ENCODE data around the gene ANTXR1.
A peak's percentile ranks its signal among the peaks of the same experiment; 100 is the strongest.

ANTXR1 gene

DNA sequence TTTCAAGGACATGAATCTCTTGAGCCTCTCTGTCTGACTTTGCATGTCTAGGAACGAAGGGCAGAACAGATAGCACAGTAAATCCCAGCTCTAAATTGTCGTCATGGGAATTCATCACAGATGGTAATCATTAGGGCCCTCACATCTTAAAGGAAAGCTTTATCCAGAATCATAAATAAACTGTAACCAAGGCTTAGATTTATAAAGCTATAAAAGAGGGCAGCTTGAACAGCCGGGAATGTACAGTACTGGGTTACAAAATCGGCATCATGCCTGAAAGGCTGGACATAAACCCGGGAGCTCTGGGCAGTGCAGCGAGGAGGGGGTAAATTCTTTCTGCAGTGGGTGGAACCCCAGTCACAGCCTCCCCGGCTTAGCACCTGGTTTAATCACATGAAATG lies 229.7 kb downstream of the ANTXR1 start:
- peak overlapping the region in 2 of 3 experiments; percentile 24 to 62 for H3K4me3 Mint-ChIP-seq
- peaks cover 2% of the 10 kb centered on the region for H3K9me3 Mint-ChIP-seq
- TF ChIP-seq, protein P1, sequence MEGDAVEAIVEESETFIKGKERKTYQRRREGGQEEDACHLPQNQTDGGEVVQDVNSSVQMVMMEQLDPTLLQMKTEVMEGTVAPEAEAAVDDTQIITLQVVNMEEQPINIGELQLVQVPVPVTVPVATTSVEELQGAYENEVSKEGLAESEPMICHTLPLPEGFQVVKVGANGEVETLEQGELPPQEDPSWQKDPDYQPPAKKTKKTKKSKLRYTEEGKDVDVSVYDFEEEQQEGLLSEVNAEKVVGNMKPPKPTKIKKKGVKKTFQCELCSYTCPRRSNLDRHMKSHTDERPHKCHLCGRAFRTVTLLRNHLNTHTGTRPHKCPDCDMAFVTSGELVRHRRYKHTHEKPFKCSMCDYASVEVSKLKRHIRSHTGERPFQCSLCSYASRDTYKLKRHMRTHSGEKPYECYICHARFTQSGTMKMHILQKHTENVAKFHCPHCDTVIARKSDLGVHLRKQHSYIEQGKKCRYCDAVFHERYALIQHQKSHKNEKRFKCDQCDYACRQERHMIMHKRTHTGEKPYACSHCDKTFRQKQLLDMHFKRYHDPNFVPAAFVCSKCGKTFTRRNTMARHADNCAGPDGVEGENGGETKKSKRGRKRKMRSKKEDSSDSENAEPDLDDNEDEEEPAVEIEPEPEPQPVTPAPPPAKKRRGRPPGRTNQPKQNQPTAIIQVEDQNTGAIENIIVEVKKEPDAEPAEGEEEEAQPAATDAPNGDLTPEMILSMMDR (IDR thresholded peaks at IDR 0.05; ENCODE audit: unreplicated experiment in 3 of 3) = no peak
- H3K27ac Mint-ChIP-seq = peak overlapping the region; percentile 93 to 95 (median 94)
- no peaks in the 10 kb centered on the region for H3K27me3 Mint-ChIP-seq (ENCODE audit: low read depth)
- H3K36me3 Mint-ChIP-seq (ENCODE audit: low read depth) = peaks cover 86% of the 10 kb centered on the region
- peaks cover 42% of the 10 kb centered on the region for H3K4me1 Mint-ChIP-seq

DNA sequence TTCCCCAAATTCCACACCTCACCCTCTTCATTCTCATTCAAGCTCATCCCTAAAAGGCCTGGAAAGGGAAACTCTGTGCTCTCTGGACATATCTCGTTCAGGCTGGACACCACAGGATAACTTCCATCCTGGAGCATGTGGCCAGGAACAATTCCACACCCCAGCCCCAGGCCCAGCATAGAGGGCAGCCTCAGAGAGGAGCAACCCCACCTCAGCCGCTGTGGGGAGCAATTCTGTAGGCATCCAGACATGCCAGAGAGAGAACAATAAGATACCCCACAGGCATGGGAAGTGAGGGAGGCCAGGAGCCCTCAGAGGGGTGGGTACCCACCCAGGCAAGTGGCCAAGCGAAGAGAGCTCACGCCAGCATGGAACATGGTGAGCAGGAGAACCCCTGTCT lies 230.7 kb downstream of the ANTXR1 start:
- Mint-ChIP-seq H3K36me3 (ENCODE audit: low read depth) (peaks cover 86% of the 10 kb centered on the region), H3K4me3 (no peak overlapping the region), H3K9me3 (peaks cover 2% of the 10 kb centered on the region), H3K4me1 (peaks cover 42% of the 10 kb centered on the region), H3K27me3 (ENCODE audit: low read depth) (no peaks in the 10 kb centered on the region), H3K27ac (peak overlapping the region; percentile 93 to 95 (median 94))
- TF ChIP-seq, protein P1 (IDR thresholded peaks at IDR 0.05; ENCODE audit: unreplicated experiment in 3 of 3) = no peak

DNA sequence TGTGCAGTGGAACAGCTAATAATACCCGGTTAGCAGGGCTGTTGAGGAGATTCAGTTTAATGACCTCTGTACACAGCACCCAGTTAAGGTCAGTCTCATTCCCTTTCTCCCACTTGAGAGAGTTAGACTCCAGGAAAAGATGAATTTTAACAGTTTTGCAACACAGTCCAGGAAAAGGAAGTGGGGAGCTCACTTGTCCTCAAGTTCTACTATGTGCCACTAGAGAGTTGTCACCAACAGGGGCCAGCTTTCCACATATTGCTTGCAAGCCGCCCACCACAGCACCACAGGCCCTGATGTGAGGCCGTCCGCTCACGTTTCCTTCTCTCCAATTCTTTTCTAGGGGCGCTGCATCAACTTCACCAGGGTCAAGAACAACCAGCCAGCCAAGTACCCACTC lies 231.9 kb downstream of the ANTXR1 start:
- TF ChIP-seq, protein P1 (IDR thresholded peaks at IDR 0.05; ENCODE audit: unreplicated experiment in 3 of 3) = no peak
- Mint-ChIP-seq H3K36me3 (ENCODE audit: low read depth) (peaks cover 75% of the 10 kb centered on the region), H3K27ac (peak overlapping the region in 1 of 3 experiments; percentile 94), H3K27me3 (ENCODE audit: low read depth) (no peaks in the 10 kb centered on the region), H3K9me3 (peaks cover 2% of the 10 kb centered on the region), H3K4me1 (peaks cover 42% of the 10 kb centered on the region), H3K4me3 (no peak overlapping the region)

DNA sequence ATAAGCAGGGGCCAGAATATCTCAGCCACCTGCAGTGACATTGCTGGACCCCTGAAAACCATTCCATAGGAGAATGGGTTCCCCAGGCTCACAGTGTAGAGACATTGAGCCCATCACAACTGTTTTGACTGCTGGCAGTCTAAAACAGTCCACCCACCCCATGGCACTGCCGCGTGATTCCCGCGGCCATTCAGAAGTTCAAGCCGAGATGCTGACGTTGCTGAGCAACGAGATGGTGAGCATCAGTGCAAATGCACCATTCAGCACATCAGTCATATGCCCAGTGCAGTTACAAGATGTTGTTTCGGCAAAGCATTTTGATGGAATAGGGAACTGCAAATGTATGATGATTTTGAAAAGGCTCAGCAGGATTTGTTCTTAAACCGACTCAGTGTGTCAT lies 234.6 kb downstream of the ANTXR1 start:
- TF ChIP-seq, protein P1 (IDR thresholded peaks at IDR 0.05; ENCODE audit: unreplicated experiment in 3 of 3) = no peak
- Mint-ChIP-seq H3K4me3 (no peak overlapping the region), H3K27ac (peak overlapping the region in 1 of 3 experiments; percentile 47), H3K27me3 (ENCODE audit: low read depth) (no peaks in the 10 kb centered on the region), H3K36me3 (ENCODE audit: low read depth) (peaks cover 54% of the 10 kb centered on the region), H3K4me1 (peaks cover 22% of the 10 kb centered on the region), H3K9me3 (no peaks in the 10 kb centered on the region)

DNA sequence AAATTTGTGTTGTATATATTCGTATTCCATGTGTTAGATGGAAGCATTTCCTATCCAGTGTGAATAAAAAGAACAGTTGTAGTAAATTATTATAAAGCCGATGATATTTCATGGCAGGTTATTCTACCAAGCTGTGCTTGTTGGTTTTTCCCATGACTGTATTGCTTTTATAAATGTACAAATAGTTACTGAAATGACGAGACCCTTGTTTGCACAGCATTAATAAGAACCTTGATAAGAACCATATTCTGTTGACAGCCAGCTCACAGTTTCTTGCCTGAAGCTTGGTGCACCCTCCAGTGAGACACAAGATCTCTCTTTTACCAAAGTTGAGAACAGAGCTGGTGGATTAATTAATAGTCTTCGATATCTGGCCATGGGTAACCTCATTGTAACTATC lies 235.3 kb downstream of the ANTXR1 start:
- H3K4me3 Mint-ChIP-seq = no peak overlapping the region
- peak overlapping the region in 1 of 3 experiments; percentile 47 for H3K27ac Mint-ChIP-seq
- H3K9me3 Mint-ChIP-seq = no peaks in the 10 kb centered on the region
- H3K36me3 Mint-ChIP-seq (ENCODE audit: low read depth) = peaks cover 51% of the 10 kb centered on the region
- H3K4me1 Mint-ChIP-seq = peaks cover 20% of the 10 kb centered on the region
- TF ChIP-seq, protein P1 (IDR thresholded peaks at IDR 0.05; ENCODE audit: unreplicated experiment in 3 of 3) = no peak
- H3K27me3 Mint-ChIP-seq (ENCODE audit: low read depth) = no peaks in the 10 kb centered on the region

DNA sequence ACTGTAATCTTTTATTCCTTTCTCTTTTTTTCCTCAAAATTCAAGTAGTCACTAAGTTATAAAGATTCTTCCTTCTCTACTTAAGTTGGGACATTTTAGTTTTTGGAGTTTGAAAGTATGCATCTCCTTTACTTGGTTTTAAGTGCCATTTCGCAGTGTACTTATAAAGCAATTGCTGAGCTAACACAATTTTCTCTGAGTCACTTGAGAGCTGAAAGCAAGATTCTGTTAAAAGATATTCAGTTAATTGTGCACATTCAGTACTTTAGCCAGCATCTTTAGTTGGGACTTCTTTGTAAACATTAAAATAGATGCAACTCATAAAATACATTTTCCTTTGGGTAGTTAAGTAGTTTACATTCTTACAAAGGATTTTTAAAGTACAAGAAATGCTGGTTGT lies 238.0 kb downstream of the ANTXR1 start:
- peaks cover 26% of the 10 kb centered on the region for H3K36me3 Mint-ChIP-seq (ENCODE audit: low read depth)
- no peaks in the 10 kb centered on the region for H3K27me3 Mint-ChIP-seq (ENCODE audit: low read depth)
- H3K4me1 Mint-ChIP-seq = peaks cover 24% of the 10 kb centered on the region
- H3K9me3 Mint-ChIP-seq = no peaks in the 10 kb centered on the region
- TF ChIP-seq, protein P1 (IDR thresholded peaks at IDR 0.05; ENCODE audit: unreplicated experiment in 3 of 3) = no peak
- H3K4me3 Mint-ChIP-seq = no peak overlapping the region
- no peak overlapping the region for H3K27ac Mint-ChIP-seq
